ENCODE data around the gene HPS1.

DNA sequence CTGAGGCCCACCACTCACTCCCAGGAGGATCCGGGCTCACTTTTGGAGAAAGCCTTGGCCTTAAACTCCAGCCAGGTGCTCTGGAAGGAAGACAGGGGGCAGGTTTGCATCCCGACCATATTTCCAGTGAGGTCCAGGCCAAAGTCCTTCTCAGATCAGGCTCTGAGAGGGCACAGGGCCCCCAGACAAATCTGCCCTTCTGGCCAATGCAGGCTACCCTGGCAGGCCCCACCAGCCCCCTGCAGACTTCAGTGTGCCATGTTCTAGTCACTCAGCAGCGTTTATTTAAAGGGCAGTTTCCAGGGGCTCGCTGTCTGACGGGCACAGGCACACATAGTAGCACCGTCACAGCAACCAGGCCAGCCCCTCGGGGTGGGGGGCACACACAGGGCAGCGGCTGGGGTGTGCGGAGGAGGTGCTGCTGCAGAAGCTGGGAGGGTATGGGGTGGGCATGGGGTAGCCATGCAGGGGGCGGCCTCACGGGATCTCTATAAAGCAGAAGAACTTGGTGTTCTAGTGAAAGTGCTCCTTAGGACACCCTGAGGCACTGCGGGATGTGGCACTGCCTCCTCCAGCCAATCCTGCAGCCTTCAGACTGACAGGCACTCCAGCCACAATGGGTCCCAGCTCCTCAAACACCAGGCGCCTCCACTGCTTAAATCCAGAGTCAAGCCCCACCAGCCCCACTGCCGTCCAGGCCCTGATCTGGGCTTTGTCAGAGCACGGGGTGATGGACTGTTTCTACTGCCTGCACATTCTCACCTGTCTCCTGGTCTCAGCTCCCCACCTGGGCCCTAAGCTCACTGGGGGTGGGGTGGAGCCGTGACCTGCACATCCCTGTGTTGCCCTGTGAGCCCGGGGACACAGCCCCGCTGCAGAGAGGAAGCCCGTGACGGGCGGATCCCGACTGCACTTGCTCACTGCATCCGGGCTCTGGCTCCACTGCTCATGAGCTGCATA, 22.2 kb downstream of the HPS1 start:
- TF ChIP-seq POLR2A (IDR thresholded peaks at IDR 0.05; ENCODE audit: low read depth, low read length): no peak
- no peak for TF ChIP-seq POLR2AphosphoS5 (IDR thresholded peaks at IDR 0.05; ENCODE audit: low read depth, low read length)
- TF ChIP-seq SPI1 (IDR thresholded peaks at IDR 0.05; ENCODE audit: low read depth, low read length): no peak
